ENCODE measurements around the gene CNTNAP1.

Gene CNTNAP1

DNA sequence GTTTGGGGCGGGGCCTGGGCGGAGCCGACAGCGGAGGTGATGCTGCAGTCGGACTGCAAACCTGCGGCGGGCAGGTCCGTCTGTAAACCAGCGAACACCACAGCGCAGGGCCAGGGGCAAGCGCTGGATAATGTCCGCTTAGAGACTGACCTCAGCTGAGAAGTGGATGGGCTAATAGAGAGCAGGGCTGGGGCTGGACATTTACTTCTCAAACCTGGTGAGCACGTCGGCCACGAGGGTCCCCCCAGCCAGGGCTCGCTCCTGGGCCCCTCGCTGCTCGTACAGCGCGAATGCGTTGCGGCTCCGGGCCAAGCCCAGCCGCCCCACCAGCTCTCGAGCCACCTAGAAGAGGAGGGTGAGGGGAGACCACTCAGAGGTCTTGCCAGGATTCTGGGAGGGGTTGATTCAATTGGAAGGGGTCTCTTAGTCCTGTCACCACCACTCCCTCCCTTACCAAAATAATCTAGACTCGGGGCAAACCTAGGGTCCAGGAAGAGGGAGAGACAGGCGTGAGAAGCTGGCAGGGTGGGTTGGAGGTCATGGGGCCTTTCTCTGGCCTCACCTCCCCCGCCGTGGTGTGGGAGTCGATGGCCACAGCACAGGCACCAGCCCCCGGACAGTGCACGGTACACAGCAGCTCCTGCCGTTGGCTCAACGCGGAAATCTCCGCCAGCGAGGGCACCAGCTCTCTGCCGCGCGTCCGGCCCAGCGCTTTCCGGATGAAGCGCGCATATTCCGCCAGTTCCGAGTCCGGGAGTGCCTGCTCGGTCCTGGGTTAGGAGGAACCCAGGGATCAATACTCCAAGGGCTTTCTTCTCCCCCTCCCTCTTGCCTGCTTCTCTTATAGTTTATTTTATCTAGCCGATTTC, 11.3 kb upstream of the CNTNAP1 start:
- DNase-seq, result no peak

DNA sequence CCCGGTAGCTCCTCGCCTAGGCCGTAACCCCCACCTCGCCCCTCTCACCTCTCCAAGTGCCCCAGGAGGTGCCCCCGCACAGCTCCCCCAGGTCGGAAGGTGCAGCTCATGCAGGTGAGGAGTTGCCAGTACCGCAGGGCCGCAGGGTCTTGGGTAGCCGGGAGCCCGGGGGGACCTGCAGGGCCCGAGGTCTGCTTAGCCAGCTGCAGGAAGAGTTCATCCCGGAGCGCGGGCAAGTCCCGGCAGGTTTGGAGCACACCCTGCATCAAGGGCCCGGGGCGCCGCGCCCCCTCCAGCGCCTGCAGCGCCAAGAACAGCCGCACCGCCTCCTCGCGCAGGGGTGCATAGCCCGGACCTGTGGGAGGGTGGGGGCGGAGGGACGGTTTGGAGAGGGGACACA, 10.3 kb upstream of the CNTNAP1 start:
- DNase-seq, result no peak

DNA sequence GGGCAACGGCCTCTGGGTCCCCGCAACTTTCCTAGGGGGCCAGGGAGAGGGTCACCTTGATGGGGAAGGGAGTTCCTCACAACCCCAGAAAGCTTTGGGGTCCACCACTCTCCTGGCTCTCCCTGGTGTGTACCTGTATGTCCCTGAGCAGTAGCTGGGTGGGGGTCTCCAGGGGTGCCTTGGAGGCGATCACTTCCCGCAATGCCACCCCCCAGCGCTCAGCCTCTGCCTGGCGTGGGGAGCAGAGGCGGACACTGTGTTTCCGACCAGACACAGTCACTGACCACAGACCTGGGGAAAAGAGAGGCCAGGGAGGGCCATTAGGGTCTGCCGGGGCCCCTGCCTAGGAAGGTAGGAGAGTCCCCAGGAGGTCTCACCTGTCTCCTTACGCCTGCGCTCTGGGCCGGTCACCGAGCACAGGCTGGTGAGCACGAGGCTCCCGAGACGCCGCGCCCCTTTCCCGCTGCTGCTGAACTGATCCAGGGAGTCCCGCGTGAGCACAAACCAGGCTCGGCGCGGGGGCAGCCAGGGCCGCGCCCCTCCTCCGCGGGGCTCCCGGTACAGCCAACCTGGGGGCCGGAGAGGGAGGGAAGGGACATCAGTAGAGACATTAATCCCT, 9.0 kb upstream of the CNTNAP1 start:
- no peak for DNase-seq

DNA sequence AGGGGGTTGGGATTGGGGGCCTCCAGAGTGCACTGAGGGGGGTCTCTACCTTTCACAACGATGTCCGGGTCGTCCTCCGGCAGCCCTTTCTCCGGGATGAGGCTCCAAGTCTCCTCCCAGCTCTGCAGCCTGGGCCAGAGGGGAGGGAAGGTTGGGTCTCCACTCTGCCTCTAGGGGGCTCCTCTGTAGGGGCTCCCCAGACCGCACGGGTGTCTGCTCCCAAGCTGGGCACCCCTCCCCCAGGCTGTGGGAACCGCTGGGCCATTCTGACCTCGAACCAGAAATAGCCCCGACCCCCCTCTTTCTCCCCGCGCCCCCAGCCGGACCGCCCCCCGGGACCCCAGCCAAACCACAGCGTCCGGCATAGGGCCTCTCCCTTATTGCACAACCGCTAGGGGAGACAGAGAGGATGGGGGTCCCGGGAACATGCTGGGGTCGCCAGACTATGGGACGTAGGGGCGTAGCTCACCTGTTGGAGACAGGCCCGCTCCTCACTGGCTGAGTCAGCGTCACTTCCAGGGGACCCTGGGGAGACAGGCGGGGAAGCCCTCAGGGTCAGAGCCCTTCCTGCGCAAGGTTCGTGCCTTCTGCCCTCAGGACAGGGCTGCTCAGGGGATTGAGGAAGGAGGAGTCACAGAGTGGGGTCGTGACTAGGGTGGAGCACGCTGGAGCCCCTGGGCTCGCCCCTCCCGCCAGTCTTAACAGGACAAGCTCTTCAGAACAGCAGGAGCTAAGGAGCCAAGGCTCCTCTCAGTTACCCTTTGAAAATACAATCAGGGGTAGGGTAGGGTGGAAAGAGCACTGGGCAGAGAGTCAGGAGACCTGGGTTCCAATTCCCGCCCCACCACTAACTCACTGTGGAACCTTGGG, 8.2 kb upstream of the CNTNAP1 start:
- peak; percentile 99 for DNase-seq

DNA sequence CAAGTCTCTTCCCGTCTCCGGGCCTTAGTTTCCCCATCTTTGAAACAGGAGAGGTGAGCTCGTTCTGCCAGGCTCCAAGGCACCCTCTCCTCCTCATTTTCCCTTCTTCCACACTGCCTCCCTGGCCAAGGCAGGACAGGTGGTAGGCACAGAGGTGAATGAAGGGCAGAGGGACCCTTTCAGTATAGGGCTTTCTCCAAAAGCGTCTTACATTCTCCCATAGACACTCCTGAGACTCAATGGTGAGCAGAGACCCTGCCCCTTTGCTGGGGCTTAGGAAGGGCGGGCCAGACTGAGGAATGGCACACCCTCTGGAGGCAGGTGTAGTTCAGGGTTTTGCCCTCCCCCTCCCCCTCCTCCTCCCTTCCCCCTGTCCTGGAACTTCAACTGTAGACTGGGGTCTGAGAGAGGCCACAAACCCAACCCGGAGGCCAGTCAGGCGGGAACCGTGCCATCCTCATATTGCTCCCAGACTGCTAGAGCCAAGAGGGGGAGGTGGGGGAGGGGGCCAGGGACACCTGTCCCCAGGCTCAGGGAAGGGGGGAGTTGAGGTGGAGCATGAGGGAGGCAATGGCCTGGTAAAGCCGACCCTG, 7.5 kb upstream of the CNTNAP1 start:
- no peak for DNase-seq

DNA sequence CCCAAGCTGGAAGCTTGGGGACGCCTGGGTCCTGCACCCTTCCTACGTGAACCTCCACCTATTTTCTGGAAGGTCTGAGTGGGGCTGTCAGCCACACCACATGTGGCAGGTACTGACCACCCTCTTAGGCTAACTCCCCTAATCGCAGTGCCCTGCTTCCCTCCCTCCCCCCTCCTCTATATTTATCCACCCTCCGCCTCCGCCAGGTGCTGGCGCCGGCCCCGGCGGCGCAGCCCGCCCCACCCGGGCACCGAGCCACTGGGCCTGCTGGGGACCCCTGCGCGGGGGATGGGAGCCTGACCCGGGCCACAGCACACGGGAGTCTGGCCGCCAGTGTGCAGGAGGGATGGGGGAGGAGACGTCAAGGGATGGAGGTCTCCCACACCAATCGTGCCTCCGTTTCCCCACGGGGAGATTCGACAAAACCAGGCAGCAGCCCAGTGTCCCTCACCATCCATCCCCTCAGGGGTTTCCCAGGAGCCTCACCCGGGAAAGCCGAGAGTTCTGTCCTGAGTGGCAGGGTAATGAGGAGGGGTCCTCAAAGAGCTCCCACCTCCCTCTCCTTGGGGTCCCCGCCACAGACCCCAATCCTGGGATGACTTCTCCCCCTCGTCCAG, 6.9 kb upstream of the CNTNAP1 start:
- no peak for DNase-seq

DNA sequence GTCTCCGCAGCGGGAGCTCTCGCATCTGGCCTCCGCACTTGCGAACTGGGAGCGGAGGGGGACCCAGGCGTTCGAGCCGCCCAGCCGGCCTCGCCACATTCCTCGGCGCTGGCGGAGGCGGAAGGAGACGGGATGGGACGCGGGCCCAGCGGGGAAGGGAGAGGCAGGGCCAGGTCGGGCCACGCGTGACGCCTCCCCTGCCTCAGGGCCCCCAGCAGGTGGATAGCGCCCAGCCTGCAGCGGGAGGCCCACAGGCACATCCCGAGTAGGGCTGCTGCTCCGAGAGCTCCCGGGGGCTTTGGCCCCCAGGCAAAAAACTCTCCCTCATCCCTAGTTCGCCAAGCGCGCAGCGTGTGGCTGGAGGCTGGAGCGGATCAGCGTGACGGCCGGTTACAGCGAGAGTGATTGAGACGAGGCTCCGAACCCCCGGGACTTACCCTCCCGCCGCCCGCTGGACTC, 6.3 kb upstream of the CNTNAP1 start:
- no peak for DNase-seq

DNA sequence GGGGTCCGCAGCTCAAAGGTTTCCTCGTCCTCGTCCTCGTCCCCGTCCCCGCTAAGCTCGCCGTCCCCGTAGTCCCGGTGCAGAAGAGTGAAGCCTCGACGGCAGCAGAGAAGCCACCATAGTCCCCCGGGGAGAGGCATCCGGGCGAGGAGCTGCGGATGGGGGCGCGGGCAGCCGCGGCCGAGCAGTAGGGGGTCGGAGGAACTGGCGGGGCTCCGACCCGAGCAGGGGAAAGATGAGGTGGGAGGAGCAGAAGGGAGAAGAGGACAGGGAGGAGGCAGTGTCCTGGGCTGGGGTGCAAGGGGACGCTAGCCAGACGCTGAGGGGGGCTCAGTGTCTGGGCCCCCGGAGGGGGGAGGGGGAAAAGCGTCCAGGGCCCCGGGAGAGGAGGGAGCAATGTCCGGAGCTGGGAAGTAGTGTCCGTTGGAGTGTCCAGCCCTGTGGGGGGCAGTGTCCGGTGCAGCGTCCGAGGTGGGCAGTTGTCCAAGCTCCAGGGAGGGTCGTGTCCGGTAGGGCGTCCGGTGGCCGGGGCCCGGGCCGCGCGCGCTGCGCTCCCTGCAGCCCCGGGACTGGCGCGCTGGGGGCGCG, 5.8 kb upstream of the CNTNAP1 start, which contains the start of gene PLEKHH3:
TSS of gene PLEKHH3 (minus strand) at position 571 of the 588 bp plus-strand sequence. CDS start at position 140, 431 bp downstream.
- DNase-seq, result no peak

DNA sequence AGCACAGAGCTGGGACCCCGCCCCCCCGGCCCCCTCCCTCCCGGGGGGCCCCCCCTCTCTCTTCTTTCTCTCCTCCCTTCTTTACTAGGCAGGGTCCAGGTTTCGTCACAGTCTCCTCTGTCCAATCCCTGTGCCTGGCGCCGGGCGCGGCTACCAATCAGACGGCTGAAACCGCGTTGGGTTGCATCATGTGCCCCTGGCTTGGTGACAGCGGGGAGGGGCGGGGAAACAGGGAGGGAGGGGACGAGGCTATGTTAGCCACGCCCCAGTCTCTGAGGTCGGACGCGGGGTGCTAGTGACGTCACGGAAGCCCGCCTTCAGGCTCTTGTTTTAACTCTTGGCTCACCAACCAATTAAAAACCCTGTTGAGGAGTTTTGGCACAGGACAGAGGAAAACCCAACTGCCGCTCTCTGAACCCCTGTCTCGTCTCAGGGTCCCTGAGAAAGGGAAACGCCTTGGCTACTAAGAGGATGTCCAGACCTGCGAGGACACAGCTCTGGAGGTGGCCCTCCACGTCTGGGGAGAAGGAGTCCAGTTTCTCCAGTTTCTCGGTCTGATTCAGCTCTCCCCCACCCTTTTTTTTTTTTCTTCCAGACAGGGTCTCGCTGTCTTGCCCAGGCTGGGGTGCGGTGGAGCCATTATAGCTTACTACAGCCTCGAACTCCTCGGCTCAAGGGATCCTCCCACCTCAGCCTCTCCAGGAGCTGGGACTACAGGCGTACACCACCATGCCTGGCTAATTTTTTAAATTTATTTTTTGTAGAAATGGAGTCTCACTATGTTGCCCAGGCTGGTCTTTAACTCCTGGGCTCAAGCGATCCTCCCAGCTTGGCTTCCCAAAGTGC, 5.1 kb upstream of the CNTNAP1 start:
- DNase-seq, result peak; percentile 97

DNA sequence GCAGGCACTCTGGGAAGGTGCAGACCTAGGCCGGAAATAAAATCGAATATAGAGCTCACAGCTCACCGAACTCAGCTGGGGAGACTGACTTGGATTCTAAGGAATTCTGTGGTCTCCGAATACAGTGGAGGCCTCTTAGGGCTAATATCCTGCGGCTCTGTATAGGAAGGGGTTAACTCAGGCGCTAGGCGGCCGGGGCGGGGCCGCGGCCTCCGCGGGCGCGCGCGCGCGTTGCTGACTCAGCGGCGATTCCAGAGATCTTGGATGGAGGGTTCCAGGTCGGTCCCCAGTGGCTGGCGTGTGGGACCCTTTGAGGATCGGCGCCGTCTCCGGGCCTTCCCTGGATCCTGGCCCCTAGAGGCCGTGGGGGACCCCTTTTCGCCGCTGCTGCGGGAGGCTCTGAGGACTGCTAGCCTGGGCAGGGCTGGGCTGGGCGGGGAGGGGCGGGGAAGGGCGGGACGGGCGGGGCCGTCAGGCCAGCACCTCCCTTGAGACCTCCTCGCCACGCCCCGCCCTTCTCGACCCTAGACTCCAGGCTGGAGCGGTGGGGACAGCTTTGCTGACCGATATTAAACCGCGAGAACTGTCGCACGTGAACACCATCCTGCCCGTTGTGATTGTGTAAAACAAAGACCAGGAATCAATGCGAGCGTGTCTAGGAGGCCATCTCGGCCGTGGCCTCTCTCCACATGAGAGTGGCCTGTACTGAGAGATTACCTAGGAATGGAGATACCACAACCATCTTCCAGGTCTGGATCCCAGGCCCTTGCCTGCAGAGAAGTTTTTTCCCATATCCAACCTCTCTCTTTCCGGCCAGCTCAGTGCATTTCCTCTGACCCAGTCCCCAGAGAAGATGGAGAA, 4.2 kb upstream of the CNTNAP1 start:
- peak; percentile 91 for DNase-seq

DNA sequence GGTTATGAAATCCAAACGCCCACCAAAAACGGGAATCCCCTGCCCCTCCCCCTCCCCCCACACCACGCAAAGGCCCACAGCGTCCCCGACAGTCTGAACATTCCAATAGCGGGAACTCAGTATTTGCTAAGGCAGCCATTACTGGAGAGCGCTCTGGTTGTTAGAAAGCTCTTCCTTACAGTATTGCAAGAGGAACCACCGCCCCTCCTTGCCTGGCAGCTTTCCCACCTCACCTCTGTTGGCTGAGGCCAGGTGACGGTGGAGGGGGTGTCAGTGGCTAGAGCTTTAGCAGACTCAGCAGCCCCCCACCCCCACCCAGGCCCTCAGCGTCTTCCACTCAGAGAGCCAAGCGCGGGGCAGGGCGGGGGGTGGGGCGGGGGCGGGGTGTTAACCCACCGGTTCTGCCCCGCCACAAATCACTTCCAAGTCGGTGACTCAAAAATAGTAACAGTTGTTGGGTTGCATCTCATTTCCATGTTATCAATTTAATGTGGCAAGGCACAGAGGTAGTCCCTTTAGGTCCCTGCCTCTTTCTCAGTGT, 3.3 kb upstream of the CNTNAP1 start:
- no peak for DNase-seq

DNA sequence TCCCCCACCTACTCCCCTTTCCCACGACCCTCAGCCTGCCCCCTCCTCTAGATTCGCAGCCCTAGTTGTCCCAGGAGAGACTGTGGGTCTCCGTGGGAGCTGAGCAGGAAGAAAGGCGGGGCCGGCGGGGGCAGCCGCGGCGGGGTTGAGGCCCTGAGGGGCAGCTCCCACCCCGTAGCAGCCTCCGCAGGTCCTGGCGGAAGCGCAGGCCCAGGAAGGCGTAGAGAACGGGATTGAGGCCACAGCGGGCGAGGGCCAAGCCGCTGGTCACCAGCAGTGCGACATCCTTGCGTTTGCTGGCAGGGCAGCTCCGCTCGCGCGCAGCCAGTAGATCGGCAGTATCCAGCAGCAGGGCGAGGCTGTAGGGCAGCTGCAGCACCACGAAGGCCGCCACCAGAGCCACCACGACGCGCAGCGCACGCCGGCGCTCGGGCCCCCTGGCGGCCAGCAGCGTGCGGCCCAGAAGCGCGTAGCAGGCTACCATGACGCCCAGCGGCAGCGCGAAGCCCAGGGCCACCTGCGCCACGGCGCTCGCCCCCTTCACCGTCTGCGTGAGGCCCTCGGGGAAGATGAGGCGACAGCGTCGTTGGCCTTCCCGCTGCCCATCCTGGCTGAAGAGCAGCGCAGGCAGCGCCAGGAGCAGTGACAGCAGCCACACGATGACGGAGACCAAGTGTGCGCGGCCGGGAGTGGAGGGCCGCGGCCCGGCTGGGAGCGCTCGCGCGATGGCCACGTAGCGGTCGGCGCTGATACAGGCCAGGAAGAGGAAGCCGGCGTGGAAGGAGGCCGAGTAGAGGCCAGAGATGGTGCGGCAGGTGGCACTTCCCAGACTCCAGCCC, 2.6 kb upstream of the CNTNAP1 start:
- peak; percentile 90 for DNase-seq

DNA sequence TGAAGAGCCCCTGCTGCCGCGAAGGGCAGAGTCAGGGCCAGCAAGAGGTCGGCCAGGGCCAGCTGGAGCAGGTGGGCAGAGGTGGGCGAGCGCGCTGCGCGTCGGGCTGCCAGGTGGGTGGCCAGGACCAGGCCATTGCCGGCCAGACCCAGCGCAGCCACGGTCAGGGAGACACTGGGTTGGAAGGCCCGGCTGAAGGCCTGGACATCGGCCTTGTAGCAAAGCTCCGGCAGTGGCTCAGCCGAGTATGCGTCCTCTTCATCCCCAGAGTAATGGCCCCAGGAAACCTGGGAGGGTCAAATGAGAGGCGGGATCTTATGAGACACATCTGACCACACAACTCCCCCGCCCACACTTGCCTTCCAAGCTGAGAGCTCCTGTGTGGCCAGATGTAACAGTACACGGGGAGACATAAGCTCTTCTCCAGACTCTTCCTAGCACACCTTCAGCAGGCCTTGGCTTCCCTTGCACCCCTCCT, 2.0 kb upstream of the CNTNAP1 start:
- no peak for DNase-seq

DNA sequence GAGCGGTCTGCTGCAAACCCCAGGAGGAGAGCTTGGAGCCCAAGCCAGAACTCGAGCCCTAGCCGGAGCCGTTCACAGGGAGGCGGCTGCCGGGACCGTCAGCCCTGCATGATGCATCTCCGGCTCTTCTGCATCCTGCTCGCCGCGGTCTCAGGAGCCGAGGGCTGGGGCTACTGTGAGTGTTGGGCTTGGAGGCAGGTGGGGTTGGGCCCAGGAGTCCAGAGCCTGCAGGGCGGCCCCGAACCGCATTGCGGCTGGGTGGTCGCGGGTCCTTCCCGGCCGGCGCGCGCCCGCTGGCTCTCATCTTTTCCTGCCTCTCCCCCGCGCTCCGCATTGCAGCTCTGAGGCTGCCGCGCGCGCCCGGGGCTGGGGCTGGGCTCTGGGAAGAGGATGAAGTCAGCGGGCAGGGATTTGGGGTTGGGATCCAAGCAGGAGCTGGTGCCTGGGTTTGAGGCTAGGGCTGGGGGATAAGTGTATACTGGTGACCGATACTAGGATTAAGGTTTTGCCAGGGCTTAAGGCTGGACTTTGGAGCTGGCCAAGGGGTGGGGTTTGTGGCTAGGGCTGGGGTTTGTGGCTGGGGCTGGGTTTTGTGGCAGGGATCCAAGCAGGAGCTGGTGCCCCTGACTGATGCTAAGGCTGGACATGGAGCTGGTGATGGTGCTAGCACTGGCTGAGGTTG, 532 bp downstream of the CNTNAP1 start:
- no peak for DNase-seq

DNA sequence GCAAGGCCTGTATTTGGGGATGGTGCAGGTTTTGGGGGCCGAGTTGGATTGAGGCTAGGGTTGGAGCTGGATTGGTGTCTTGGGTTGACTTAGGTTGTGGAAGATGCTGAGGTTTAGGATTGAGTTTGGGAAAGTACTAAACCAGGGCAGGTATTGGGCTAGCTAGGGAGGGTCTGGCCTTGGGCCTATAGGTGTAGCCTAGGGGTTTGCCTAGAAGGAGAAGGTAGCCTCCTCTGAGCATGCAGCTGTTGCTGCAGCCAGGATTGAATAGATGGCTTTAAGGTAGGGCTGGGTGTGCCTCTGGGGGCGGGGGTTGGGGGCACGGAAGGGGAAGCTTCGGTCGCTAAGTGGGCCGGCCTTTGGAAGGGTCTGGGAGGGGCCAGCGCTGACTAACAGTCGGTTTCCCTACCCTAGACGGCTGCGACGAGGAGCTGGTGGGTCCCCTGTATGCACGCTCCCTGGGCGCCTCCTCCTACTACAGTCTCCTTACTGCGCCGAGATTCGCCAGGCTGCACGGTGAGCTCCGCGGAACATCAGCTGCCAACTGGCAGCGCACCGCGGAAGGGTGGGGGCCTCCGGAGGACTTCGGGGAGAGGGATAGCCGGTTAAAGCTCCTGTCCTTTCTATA, 1.2 kb downstream of the CNTNAP1 start:
- no peak for DNase-seq

DNA sequence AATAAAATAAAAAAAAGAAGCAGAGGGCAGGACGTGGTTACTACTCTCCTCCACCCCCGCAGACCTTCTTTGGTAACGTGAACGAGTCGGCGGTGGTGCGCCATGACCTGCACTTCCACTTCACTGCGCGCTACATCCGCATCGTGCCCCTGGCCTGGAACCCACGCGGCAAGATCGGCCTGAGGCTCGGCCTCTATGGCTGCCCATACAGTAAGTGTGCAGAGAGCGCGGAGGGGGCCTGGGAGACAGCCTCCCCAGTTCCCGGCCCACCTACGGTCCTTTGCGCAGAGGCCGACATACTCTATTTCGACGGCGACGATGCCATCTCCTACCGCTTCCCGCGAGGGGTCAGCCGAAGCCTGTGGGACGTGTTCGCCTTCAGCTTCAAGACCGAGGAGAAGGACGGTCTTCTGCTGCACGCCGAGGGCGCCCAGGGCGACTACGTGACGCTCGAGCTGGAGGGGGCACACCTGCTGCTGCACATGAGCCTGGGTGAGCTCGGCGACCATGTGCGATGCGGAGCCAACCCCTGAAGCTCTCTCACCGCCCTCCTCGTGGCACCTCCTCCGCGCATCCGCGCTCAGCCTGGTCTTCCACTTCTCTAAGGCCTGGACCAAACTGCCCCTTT, 2.7 kb downstream of the CNTNAP1 start:
- DNase-seq, result no peak

DNA sequence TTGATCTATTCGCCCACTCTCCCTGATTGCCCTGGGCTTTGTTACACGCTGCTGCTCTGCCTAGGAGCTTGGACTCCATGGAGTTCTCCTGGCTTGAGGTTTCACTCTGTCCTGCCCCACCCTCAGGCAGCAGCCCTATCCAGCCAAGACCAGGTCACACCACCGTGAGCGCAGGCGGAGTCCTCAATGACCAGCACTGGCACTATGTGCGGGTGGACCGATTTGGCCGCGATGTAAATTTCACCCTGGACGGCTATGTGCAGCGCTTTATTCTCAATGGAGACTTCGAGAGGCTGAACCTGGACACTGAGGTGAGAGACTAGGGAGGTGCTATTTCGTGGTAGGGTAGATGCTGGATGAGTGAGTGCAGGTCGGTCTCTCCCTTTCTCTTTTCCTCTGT, 3.5 kb downstream of the CNTNAP1 start:
- DNase-seq, result no peak
